Astrocyte (in vitro differentiated cells and primary cell): ENCODE results near the gene IFT80. TPM values are rescaled to one million over a fixed set of nuclear protein-coding genes. Genes with fewer than 3 reads are reported as not detected.

Experiments
- DNase-seq: peaks from one replicate; pipeline ENCODE4 v3.0.0-alpha.2; 2010; ENCODE audit warnings: low read depth
- FAIRE-seq: peaks from 2 replicates; lab custom pipeline; 2011; peaks lifted over from hg19 to GRCh38; lab: Jason Lieb, UNC
- H2AFZ ChIP-seq: 2 replicates; pipeline ENCODE4 v1.6.0; 2012; ENCODE audit warnings: low read depth, low read length, inconsistent platforms
- H3K27ac ChIP-seq: 2 replicates; pipeline ENCODE4 v1.5.1; 2011; ENCODE audit warnings: low read depth, low read length, inconsistent platforms
- H3K27me3 ChIP-seq: 2 replicates; pipeline ENCODE4 v1.6.0; 2011; ENCODE audit warnings: low read length, inconsistent platforms; ENCODE audit not compliant: insufficient read depth
- H3K36me3 ChIP-seq: 2 replicates; pipeline ENCODE4 v1.5.1; 2011; ENCODE audit warnings: low read length, inconsistent platforms; ENCODE audit not compliant: insufficient read depth
- H3K4me1 ChIP-seq: 2 replicates; pipeline ENCODE4 v1.5.1; 2011; ENCODE audit warnings: low read length, inconsistent platforms; ENCODE audit not compliant: insufficient read depth
- H3K4me2 ChIP-seq: 2 replicates; pipeline ENCODE4 v1.6.0; 2012; ENCODE audit warnings: low read length, inconsistent platforms
- H3K4me3 ChIP-seq: 2 replicates; pipeline ENCODE4 v1.5.1; 2011; ENCODE audit warnings: low read depth, mild to moderate bottlenecking, low read length, inconsistent platforms; ENCODE audit not compliant: insufficient read depth
- H3K79me2 ChIP-seq: 2 replicates; pipeline ENCODE4 v1.6.0; 2012; ENCODE audit warnings: mild to moderate bottlenecking, low read length, inconsistent platforms; ENCODE audit not compliant: insufficient read depth
- H3K9ac ChIP-seq: 2 replicates; pipeline ENCODE4 v1.6.0; 2012; ENCODE audit warnings: mild to moderate bottlenecking, low read length, inconsistent platforms
- H3K9me3 ChIP-seq: 2 replicates; pipeline ENCODE4 v1.5.1; 2012; ENCODE audit warnings: low read depth, mild to moderate bottlenecking, low read length, inconsistent platforms; ENCODE audit not compliant: insufficient read depth
- H4K20me1 ChIP-seq: 2 replicates; pipeline ENCODE4 v1.6.0; 2012; ENCODE audit warnings: low read length, inconsistent platforms; ENCODE audit not compliant: insufficient read depth
- H3K27ac Mint-ChIP-seq: one replicate; pipeline ENCODE4 v1.8.0; 2021; ENCODE audit warnings: mild to moderate bottlenecking, mixed read lengths; ENCODE audit not compliant: unreplicated experiment
- H3K27me3 Mint-ChIP-seq: one replicate; pipeline ENCODE4 v1.8.0; 2021; ENCODE audit warnings: low read depth, mixed read lengths; ENCODE audit not compliant: unreplicated experiment
- H3K36me3 Mint-ChIP-seq: one replicate; pipeline ENCODE4 v1.8.0; 2021; ENCODE audit warnings: low read depth, mixed read lengths; ENCODE audit not compliant: unreplicated experiment
- H3K4me1 Mint-ChIP-seq: one replicate; pipeline ENCODE4 v1.8.0; 2021; ENCODE audit warnings: low read depth, mixed read lengths; ENCODE audit not compliant: unreplicated experiment
- H3K4me3 Mint-ChIP-seq: one replicate; pipeline ENCODE4 v1.8.0; 2021; ENCODE audit warnings: mild to moderate bottlenecking, moderate library complexity, mixed read lengths; ENCODE audit not compliant: unreplicated experiment
- H3K9me3 Mint-ChIP-seq: one replicate; pipeline ENCODE4 v1.8.0; 2021; ENCODE audit warnings: mild to moderate bottlenecking, mixed read lengths; ENCODE audit not compliant: unreplicated experiment
- CTCF ChIP-seq: IDR thresholded peaks from 2 replicates; pipeline ENCODE4 v1.5.1; 2011; ENCODE audit warnings: low read depth, mild to moderate bottlenecking, inconsistent platforms, low read length, moderate library complexity; ENCODE audit not compliant: insufficient read depth
- EZH2 ChIP-seq: IDR thresholded peaks from 2 replicates; pipeline ENCODE4 v1.6.1; 2012; ENCODE audit warnings: mild to moderate bottlenecking, low read length, inconsistent platforms; ENCODE audit not compliant: insufficient read depth
- total RNA-seq: library from RNA; stranded (reverse); gene quantifications from 2 replicates; pipeline ENCODE4 v1.2.1, GENCODE V29; 2021

IFT80 gene
- total RNA-seq, 1 donor from 2014 or later, result 27.3 TPM

GRCh38 chr3:160417311-160417710, 18.3 kb upstream of the IFT80 start:
- peaks cover 1% of the 10 kb centered on the region for H3K36me3 Mint-ChIP-seq

GRCh38 chr3:160413613-160414248, 14.7 kb upstream of the IFT80 start:
- Histone ChIP-seq H3K9ac (no peak overlapping the region), H3K27ac (no peak overlapping the region), H4K20me1 (no peaks in the 10 kb centered on the region), H3K36me3 (peaks cover 48% of the 10 kb centered on the region), H3K4me2 (no peak overlapping the region), H3K4me3 (no peak overlapping the region), H2AFZ (no peak overlapping the region), H3K27me3 (no peaks in the 10 kb centered on the region), H3K4me1 (no peaks in the 10 kb centered on the region), H3K79me2 (peaks cover 89% of the 10 kb centered on the region), H3K9me3 (no peaks in the 10 kb centered on the region)
- FAIRE-seq (no peak), DNase-seq (peak; percentile 63)
- no peaks in the 10 kb centered on the region for H3K27me3 Mint-ChIP-seq
- TF ChIP-seq EZH2, result no peak
- peak; percentile 96 for TF ChIP-seq CTCF
- no peak overlapping the region for H3K27ac Mint-ChIP-seq
- H3K36me3 Mint-ChIP-seq, result peaks cover 1% of the 10 kb centered on the region
- no peaks in the 10 kb centered on the region for H3K4me1 Mint-ChIP-seq
- H3K4me3 Mint-ChIP-seq, result no peak overlapping the region
- H3K9me3 Mint-ChIP-seq, result no peaks in the 10 kb centered on the region

More at GRCh38 chr3:160417311-160417710, 18.3 kb upstream of the IFT80 start:
- DNase-seq, result no peak
- H3K9me3 Mint-ChIP-seq, result no peaks in the 10 kb centered on the region
- H3K27ac Mint-ChIP-seq, result no peak overlapping the region
- Histone ChIP-seq H3K4me2 (no peak overlapping the region), H3K27me3 (no peaks in the 10 kb centered on the region), H3K4me3 (no peak overlapping the region), H3K9ac (no peak overlapping the region), H3K36me3 (peaks cover 62% of the 10 kb centered on the region), H3K4me1 (no peaks in the 10 kb centered on the region), H3K27ac (no peak overlapping the region), H3K79me2 (peaks cover 76% of the 10 kb centered on the region), H2AFZ (no peak overlapping the region), H4K20me1 (no peaks in the 10 kb centered on the region), H3K9me3 (no peaks in the 10 kb centered on the region)
- no peaks in the 10 kb centered on the region for H3K4me1 Mint-ChIP-seq
- TF ChIP-seq CTCF, result no peak
- TF ChIP-seq EZH2, result no peak
- no peak overlapping the region for H3K4me3 Mint-ChIP-seq
- FAIRE-seq, result no peak
- H3K27me3 Mint-ChIP-seq, result no peaks in the 10 kb centered on the region

- Histone ChIP-seq H3K9me3 (no peaks in the 10 kb centered on the region), H3K36me3 (peaks cover 44% of the 10 kb centered on the region)
- no peaks in the 10 kb centered on the region for H3K36me3 Mint-ChIP-seq
Measured at GRCh38 chr3:160412477-160412876, 13.5 kb upstream of the IFT80 start.

More at GRCh38 chr3:160412477-160412876, 13.5 kb upstream of the IFT80 start:
- Histone ChIP-seq H3K79me2 (peaks cover 89% of the 10 kb centered on the region), H3K4me1 (no peaks in the 10 kb centered on the region), H3K27me3 (no peaks in the 10 kb centered on the region), H3K27ac (no peak overlapping the region), H3K4me2 (no peak overlapping the region), H4K20me1 (no peaks in the 10 kb centered on the region), H3K9ac (no peak overlapping the region), H3K4me3 (no peak overlapping the region), H2AFZ (no peak overlapping the region)
- Mint-ChIP-seq H3K27ac (no peak overlapping the region), H3K4me3 (no peak overlapping the region), H3K27me3 (no peaks in the 10 kb centered on the region), H3K4me1 (no peaks in the 10 kb centered on the region), H3K9me3 (no peaks in the 10 kb centered on the region)
- FAIRE-seq (no peak), DNase-seq (no peak)
- TF ChIP-seq CTCF, result no peak
- TF ChIP-seq EZH2, result no peak
